GM12875 (cell line): ENCODE measurements around the gene MEIS1.

Experiments
- H3K4me3 ChIP-seq: one replicate; pipeline ENCODE4 v1.5.1; 2011; ENCODE audit warnings: low read depth, low read length, control low read depth
- CTCF ChIP-seq: IDR thresholded peaks from 2 replicates; pipeline ENCODE4 v1.5.1; 2011; ENCODE audit warnings: low read depth, mild to moderate bottlenecking, control low read depth, inconsistent platforms, low read length, moderate library complexity, borderline replicate concordance; ENCODE audit not compliant: insufficient read depth

Gene MEIS1

GRCh38 chr2:66575625-66576310, 140.8 kb downstream of the MEIS1 start:
- H3K4me3 ChIP-seq, result no peak overlapping the region
- no peak for TF ChIP-seq CTCF

GRCh38 chr2:66576311-66576560, 141.3 kb downstream of the MEIS1 start:
- TF ChIP-seq CTCF, result no peak
- H3K4me3 ChIP-seq, result no peak overlapping the region

GRCh38 chr2:66576561-66577320, 141.8 kb downstream of the MEIS1 start:
- TF ChIP-seq CTCF, result no peak
- H3K4me3 ChIP-seq, result no peak overlapping the region

- no peak for TF ChIP-seq CTCF
- no peak overlapping the region for H3K4me3 ChIP-seq
These were observed 142.6 kb downstream of the MEIS1 start for GRCh38 chr2:66577321-66578053.

GRCh38 chr2:66578054-66578686, 143.2 kb downstream of the MEIS1 start:
- TF ChIP-seq CTCF, result no peak
- no peak overlapping the region for H3K4me3 ChIP-seq

- no peak for TF ChIP-seq CTCF
- no peak overlapping the region for H3K4me3 ChIP-seq
These were observed 143.8 kb downstream of the MEIS1 start for GRCh38 chr2:66578687-66579106.
